A549 (cell line): ENCODE data around the gene DCLK1. TPM values are rescaled to one million over a fixed set of nuclear protein-coding genes. Genes with fewer than 3 reads are reported as not detected.

Source experiments
- ATAC-seq, 2 experiments: fragments of 200-7000 bp in 1 of 2; fragments of >200 bp in 1 of 2; cut with Nextera tagmentation in 1 of 2; cut with Tn5 transposase in 1 of 2; 3 replicates each; pipeline versions ENCODE4 v1.8.0 to v1.9.1; 2018 to 2020; ENCODE audit warnings: mild to moderate bottlenecking in 1 of 2, moderate library complexity in 1 of 2
- CTCF ChIA-PET: fragments of 300-600 bp; sonication (Branson Sonifier 250); formaldehyde crosslinking; extraction: SDS; loops from one replicate; lab custom pipeline; 2021; ENCODE audit warnings: antibody characterized with exemption, inconsistent platforms; lab: Yijun Ruan, JAX
- POLR2A ChIA-PET: fragments of 350-600 bp; formaldehyde crosslinking; extraction: SDS; loops from one replicate; lab custom pipeline; 2021; ENCODE audit warnings: antibody characterized with exemption, inconsistent platforms; lab: Yijun Ruan, JAX
- DNase-seq, 2 experiments: peaks; one replicate each; pipeline versions ENCODE4 v3.0.0 to v3.0.0-alpha.2; 2011 to 2016; ENCODE audit warnings: low read depth in 1 of 2, low spot score in 1 of 2
- FAIRE-seq: peaks from 2 replicates; lab custom pipeline; 2011; peaks lifted over from hg19 to GRCh38; lab: Jason Lieb, UNC
- H3K27ac ChIP-seq, 2 experiments: fragments of >200 bp; sonication (Bioruptor Twin); formaldehyde crosslinking; 3 replicates each; pipeline ENCODE4 v1.5.1; 2016 to 2017
- H3K4me1 ChIP-seq: fragments of >200 bp; sonication (Bioruptor Twin); formaldehyde crosslinking; 3 replicates; pipeline ENCODE4 v1.6.1; 2016
- H3K4me2 ChIP-seq: fragments of >200 bp; sonication (Bioruptor Twin); formaldehyde crosslinking; 3 replicates; pipeline ENCODE4 v1.6.1; 2016
- H3K4me3 ChIP-seq: fragments of >200 bp; sonication (Bioruptor Twin); formaldehyde crosslinking; 3 replicates; pipeline ENCODE4 v1.5.1; 2016
- H3K9me3 ChIP-seq: fragments of >200 bp; sonication (Bioruptor Twin); formaldehyde crosslinking; 3 replicates; pipeline ENCODE4 v1.6.1; 2016
- ATOH8 ChIP-seq: fragments of 250-450 bp; sonication (Bioruptor Pico); IDR thresholded peaks from 2 replicates; pipeline ENCODE4 v1.5.0; 2020; ENCODE audit warnings: low read depth, mild to moderate bottlenecking, moderate library complexity
- BHLHE40 ChIP-seq: IDR thresholded peaks from 2 replicates; pipeline ENCODE4 v1.6.1; 2012; ENCODE audit warnings: low read depth, low read length, inconsistent platforms
- CBX8 ChIP-seq: fragments of 200-600 bp; sonication (generic); IDR thresholded peaks from 2 replicates; pipeline ENCODE4 v1.6.1; 2016
- E2F6 ChIP-seq: IDR thresholded peaks from 2 replicates; pipeline ENCODE4 v1.6.1; 2012; ENCODE audit warnings: low read depth, borderline replicate concordance
- ELK1 ChIP-seq: fragments of 150-350 bp; IDR thresholded peaks from 2 replicates; pipeline ENCODE4 v1.6.1; 2014; ENCODE audit warnings: low read depth, mild to moderate bottlenecking, low read length
- EP300 ChIP-seq, 2 experiments: fragments of >200 bp; sonication (Bioruptor Twin); formaldehyde crosslinking; IDR thresholded peaks; 2 replicates in 1 of 2; 3 replicates in 1 of 2; pipeline ENCODE4 v1.6.1; 2016 to 2017
- ESRRA ChIP-seq: fragments of 150-350 bp; IDR thresholded peaks from 2 replicates; pipeline ENCODE4 v1.6.1; 2014; ENCODE audit warnings: mild to moderate bottlenecking, low read length, borderline replicate concordance
- HEYL ChIP-seq: fragments of 250-450 bp; sonication (Bioruptor Pico); IDR thresholded peaks from 2 replicates; pipeline ENCODE4 v1.8.0; 2021; ENCODE audit warnings: mild to moderate bottlenecking, moderate library complexity
- HMGXB4 ChIP-seq: fragments of 250-450 bp; sonication (Bioruptor Pico); IDR thresholded peaks from 2 replicates; pipeline ENCODE4 v1.5.0; 2021; ENCODE audit warnings: mild to moderate bottlenecking, moderate library complexity, borderline replicate concordance
- JUN ChIP-seq, 2 experiments: fragments of >200 bp; sonication (Bioruptor Twin); formaldehyde crosslinking; IDR thresholded peaks; 2 replicates in 1 of 2; 3 replicates in 1 of 2; pipeline ENCODE4 v1.6.1; 2016 to 2017
- JUNB ChIP-seq: fragments of >200 bp; sonication (Bioruptor Twin); formaldehyde crosslinking; IDR thresholded peaks from 2 replicates; pipeline ENCODE4 v1.6.1; 2016
- KDM5A ChIP-seq: fragments of 200-600 bp; sonication (generic); IDR thresholded peaks from 2 replicates; pipeline ENCODE4 v1.6.1; 2016; ENCODE audit warnings: antibody characterized with exemption, mild to moderate bottlenecking
- MAFK ChIP-seq: fragments of 450-650 bp; IDR thresholded peaks from 2 replicates; pipeline ENCODE4 v1.6.1; 2014; ENCODE audit not compliant: partially characterized antibody
- MAZ ChIP-seq: fragments of 150-350 bp; IDR thresholded peaks from 2 replicates; pipeline ENCODE4 v1.6.1; 2014; ENCODE audit warnings: antibody characterized with exemption, low read depth, low read length, borderline replicate concordance
- NFE2L2 ChIP-seq: fragments of 150-350 bp; conservative IDR thresholded peaks from 2 replicates; pipeline ENCODE4 v1.6.1; 2014; ENCODE audit warnings: low read length
- NPAS2 ChIP-seq: fragments of 250-450 bp; sonication (Bioruptor Pico); IDR thresholded peaks from 2 replicates; pipeline ENCODE4 v1.8.0; 2022; ENCODE audit warnings: mild to moderate bottlenecking, moderate library complexity, borderline replicate concordance
- NR3C1 ChIP-seq: fragments of >200 bp; sonication (Bioruptor Twin); formaldehyde crosslinking; IDR thresholded peaks from 3 replicates; pipeline ENCODE4 v1.6.1; 2017
- PBX3 ChIP-seq: IDR thresholded peaks from 2 replicates; pipeline ENCODE4 v1.6.1; 2012
- POLR2AphosphoS2 ChIP-seq: conservative IDR thresholded peaks from 2 replicates; pipeline ENCODE4 v1.6.1; 2012; ENCODE audit warnings: low read length, improper control_type of control experiment, inconsistent platforms
- RAD21 ChIP-seq, 2 experiments: fragments of >200 bp in 1 of 2; sonication (Bioruptor Twin) in 1 of 2; formaldehyde crosslinking in 1 of 2; IDR thresholded peaks in 1 of 2; conservative IDR thresholded peaks in 1 of 2; 2 replicates in 1 of 2; 3 replicates in 1 of 2; pipeline ENCODE4 v1.6.1; 2012 to 2018; ENCODE audit warnings: inconsistent platforms in 1 of 2
- REST ChIP-seq: fragments of 200-600 bp; sonication (generic); IDR thresholded peaks from 2 replicates; pipeline ENCODE4 v1.6.1; 2016; ENCODE audit warnings: antibody characterized with exemption, mild to moderate bottlenecking, moderate library complexity
- RFX5 ChIP-seq: fragments of 450-650 bp; IDR thresholded peaks from 2 replicates; pipeline ENCODE4 v1.7.1; 2014; ENCODE audit warnings: antibody characterized with exemption, mild to moderate bottlenecking, moderate library complexity
- RNF2 ChIP-seq: fragments of 200-600 bp; sonication (generic); IDR thresholded peaks from 2 replicates; pipeline ENCODE4 v1.6.1; 2016; ENCODE audit warnings: low read depth, mild to moderate bottlenecking, antibody characterized with exemption, moderate library complexity, borderline replicate concordance
- SMC3 ChIP-seq: fragments of >200 bp; sonication (Bioruptor Twin); formaldehyde crosslinking; IDR thresholded peaks from 3 replicates; pipeline ENCODE4 v1.6.1; 2018; ENCODE audit warnings: inconsistent platforms
- SREBF2 ChIP-seq: fragments of 450-650 bp; IDR thresholded peaks from 2 replicates; pipeline ENCODE4 v1.6.1; 2014; ENCODE audit warnings: mild to moderate bottlenecking, moderate library complexity
- ZC3H11A ChIP-seq: fragments of 450-650 bp; IDR thresholded peaks from 2 replicates; pipeline ENCODE4 v1.6.1; 2014; ENCODE audit warnings: antibody characterized with exemption, mild to moderate bottlenecking
- ZNF302 ChIP-seq: fragments of 250-450 bp; sonication (Bioruptor Pico); IDR thresholded peaks from 2 replicates; pipeline ENCODE4 v1.9.0; 2021; ENCODE audit warnings: inconsistent platforms, mild to moderate bottlenecking, moderate library complexity
- ZSCAN20 ChIP-seq: fragments of 250-450 bp; sonication (Bioruptor Pico); IDR thresholded peaks from 2 replicates; pipeline ENCODE4 v1.8.0; 2022; ENCODE audit warnings: mild to moderate bottlenecking, moderate library complexity
- WGBS: methylation state at CpG from one replicate; pipeline ENCODE4 v1.1.6; 2017; ENCODE audit errors: missing lambda C conversion rate; 5-methylcytosine and 5-hydroxymethylcytosine counted together
- polyA plus RNA-seq, 4 experiments: library from polyadenylated mRNA; depleted of rRNA in 3 of 4; stranded (reverse); fragments of >200 nt; fragmentation: RNase III in 1 of 4; extraction: RNeasy Plus Mini Kit Qiagen cat#74134 plus additional on column Dnase treatment in 1 of 4; gene quantifications; 2 replicates in 3 of 4; 3 replicates in 1 of 4; pipeline ENCODE4 v1.2.3, GENCODE V29; 2011 to 2017
- TF ChIP-seq, protein P1 (sequence below): fragments of >200 bp; sonication (Bioruptor Twin); formaldehyde crosslinking; IDR thresholded peaks from 2 replicates; pipeline ENCODE4 v1.6.1; 2016

The DCLK1 gene
- polyA plus RNA-seq, 2 of the 4 experiments (the other 2 are of a cell fraction) = 0.13 to 0.21 TPM

DNA sequence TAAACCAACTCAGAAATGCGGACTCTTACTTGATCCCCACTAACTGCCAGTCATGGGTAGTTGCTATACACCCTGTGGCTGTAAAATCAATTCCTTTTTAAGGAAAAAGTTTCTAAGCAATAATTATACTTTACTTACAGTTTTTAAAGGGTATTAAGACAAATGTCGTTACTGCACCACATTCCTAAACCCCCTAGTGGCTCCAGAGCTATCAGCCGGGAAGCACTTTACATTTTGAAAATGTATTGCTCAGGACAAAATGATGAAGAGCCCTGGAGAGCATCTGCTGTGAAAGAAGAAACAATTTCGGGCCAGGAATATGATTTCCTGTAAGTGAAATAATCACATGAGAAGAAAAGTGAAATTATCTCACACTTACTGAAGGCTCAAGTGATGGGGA is 36.7 kb downstream of the DCLK1 start:
- Histone ChIP-seq H3K27ac (no peak overlapping the region), H3K4me1 (no peaks in the 10 kb centered on the region), H3K4me3 (no peak overlapping the region), H3K9me3 (no peaks in the 10 kb centered on the region), H3K4me2 (no peak overlapping the region)
- POLR2A ChIA-PET = no interaction called here
- CTCF ChIA-PET = no interaction called here
- TF ChIP-seq KDM5A (no peak), SREBF2 (no peak), JUN (IDR thresholded peaks at IDR 0.05) (no peak), ESRRA (no peak), POLR2AphosphoS2 (no peak), RAD21 (conservative IDR thresholded peaks at IDR 0.05 in 1 of 2, IDR thresholded peaks at IDR 0.05 in 1 of 2) (no peak), BHLHE40 (no peak), ELK1 (no peak), MAFK (no peak), RNF2 (no peak), PBX3 (no peak), ATOH8 (CRISPR knock-in tag) (no peak), ZSCAN20 (CRISPR knock-in tag) (no peak), ZC3H11A (no peak), MAZ (no peak)
- no peak for DNase-seq
- 17% methylated on average over 4 of the region's 4 CpGs for WGBS
- FAIRE-seq = no peak
- ATAC-seq = no peak

- ChIA-PET POLR2A (no interaction called here), CTCF (no interaction called here)
- no peak for FAIRE-seq
- Histone ChIP-seq H3K4me1 (no peaks in the 10 kb centered on the region), H3K27ac (no peak overlapping the region), H3K4me2 (no peak overlapping the region), H3K4me3 (no peak overlapping the region), H3K9me3 (no peaks in the 10 kb centered on the region)
- no peak for ATAC-seq
- DNase-seq = no peak
- 53% methylated on average over 4 of the region's 7 CpGs for WGBS
- TF ChIP-seq NFE2L2 (no peak), REST (no peak), EP300 (IDR thresholded peaks at IDR 0.05) (no peak), HEYL (CRISPR knock-in tag) (no peak), JUNB (no peak), HMGXB4 (no peak), SMC3 (no peak), RFX5 (no peak), POLR2AphosphoS2 (no peak), CBX8 (no peak), NR3C1 (no peak), E2F6 (no peak), NPAS2 (CRISPR knock-in tag) (no peak), ZNF302 (CRISPR knock-in tag) (no peak)
- TF ChIP-seq, protein P1, sequence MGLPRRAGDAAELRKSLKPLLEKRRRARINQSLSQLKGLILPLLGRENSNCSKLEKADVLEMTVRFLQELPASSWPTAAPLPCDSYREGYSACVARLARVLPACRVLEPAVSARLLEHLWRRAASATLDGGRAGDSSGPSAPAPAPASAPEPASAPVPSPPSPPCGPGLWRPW = no peak
Observed at GRCh38 chr13:36090592-36090991, 40.6 kb downstream of the DCLK1 start.
